HFF-Myc (cell line): ENCODE measurements around the gene ASIC1.
"Not testable (repeated sequence)": the region's sequence is repeated elsewhere in the genome, so short reads cannot be mapped to it uniquely, and the experiment has no call there.

ENCODE experiments used
- DNase-seq: peaks from one replicate; pipeline ENCODE4 v3.0.0-alpha.2; 2011; ENCODE audit warnings: low read depth; ENCODE audit errors: extremely low read depth
- H3K4me3 ChIP-seq: replicated peaks from 2 replicates; pipeline ENCODE4 v1.5.1; 2011; ENCODE audit warnings: low read depth, mild to moderate bottlenecking, control low read depth, low read length
- CTCF ChIP-seq: IDR thresholded peaks from 2 replicates; pipeline ENCODE4 v1.5.1; 2012; ENCODE audit warnings: mild to moderate bottlenecking, low read depth, low read length, control low read depth; ENCODE audit errors: missing control alignments

Gene ASIC1

GRCh38 chr12:50025187-50026059, 32.0 kb upstream of the ASIC1 start, which contains the start of gene RACGAP1:
TSS of gene RACGAP1 (minus strand) at chr12:50025494. CDS start at chr12:50016715, 8,779 bp downstream.
- no peak for TF ChIP-seq CTCF
- peak within 1 kb of the TSS; percentile 78 for H3K4me3 ChIP-seq

GRCh38 chr12:50026691-50027090, 30.7 kb upstream of the ASIC1 start:
- no peak overlapping the region for H3K4me3 ChIP-seq
- TF ChIP-seq CTCF: no peak
- no peak for DNase-seq

More at GRCh38 chr12:50025187-50026059, 32.0 kb upstream of the ASIC1 start, which contains the start of gene RACGAP1:
- peak; percentile 98 for DNase-seq

- not testable (repeated sequence) for DNase-seq
Observed at GRCh38 chr12:50030449-50030848, 26.9 kb upstream of the ASIC1 start.

GRCh38 chr12:50032515-50032853, 24.9 kb upstream of the ASIC1 start:
- no peak overlapping the region for H3K4me3 ChIP-seq
- no peak for TF ChIP-seq CTCF
- no peak for DNase-seq

More at GRCh38 chr12:50030449-50030848, 26.9 kb upstream of the ASIC1 start:
- H3K4me3 ChIP-seq: not testable (repeated sequence)

GRCh38 chr12:50032854-50033581, 24.4 kb upstream of the ASIC1 start:
- DNase-seq: no peak
- TF ChIP-seq CTCF: no peak
- H3K4me3 ChIP-seq: no peak overlapping the region

- no peak for DNase-seq
Observed at GRCh38 chr12:50038336-50038735, 19.1 kb upstream of the ASIC1 start.

More at GRCh38 chr12:50038336-50038735, 19.1 kb upstream of the ASIC1 start:
- no peak overlapping the region for H3K4me3 ChIP-seq
- no peak for TF ChIP-seq CTCF
